ENCODE measurements around the gene STAG1.
A peak's percentile ranks its signal among the peaks of the same experiment; 100 is the strongest.
"Not testable (repeated sequence)": the region's sequence is repeated elsewhere in the genome, so short reads cannot be mapped to it uniquely, and the experiment has no call there.

STAG1 gene

GRCh38 chr3:136562026-136562425 lies 190.2 kb downstream of the STAG1 start:
- Histone ChIP-seq H3K4me2 (ENCODE audit: low read length) (no peak overlapping the region), H3K27ac (no peak overlapping the region), H3K79me2 (no peaks in the 10 kb centered on the region), H3K9me3 (ENCODE audit: control insufficient read depth, low read length) (no peaks in the 10 kb centered on the region), H2AFZ (no peak overlapping the region), H3K4me1 (peaks cover 6% of the 10 kb centered on the region), H3K27me3 (ENCODE audit: control insufficient read depth, insufficient read depth, low read length) (no peaks in the 10 kb centered on the region), H3K4me3 (ENCODE audit: low read depth, low read length) (no peak overlapping the region), H3K36me3 (ENCODE audit: control insufficient read depth, insufficient read depth, low read length) (no peaks in the 10 kb centered on the region), H3K9ac (no peak overlapping the region)
- no peak for TF ChIP-seq CTCF (IDR thresholded peaks at IDR 0.05)

DNA sequence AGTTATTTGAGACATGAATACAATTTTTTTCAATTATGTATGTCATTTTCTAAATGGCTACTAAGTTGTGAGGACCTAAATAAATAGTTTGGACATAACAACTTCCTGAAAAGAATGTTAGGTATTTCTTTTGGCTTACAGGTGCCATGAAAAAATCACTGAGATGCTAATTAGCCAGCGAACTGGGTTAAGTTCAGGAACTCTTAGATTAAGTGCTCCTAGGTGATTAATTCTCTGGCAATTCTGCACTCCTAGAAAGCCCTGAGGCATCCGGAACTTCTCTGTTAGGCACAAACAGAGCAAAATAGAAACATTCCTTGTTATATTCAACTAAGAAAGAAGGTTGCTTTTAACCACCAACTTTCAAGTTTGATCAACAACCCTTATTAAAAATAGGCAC lies 192.3 kb downstream of the STAG1 start:
- Histone ChIP-seq H3K27me3 (ENCODE audit: control insufficient read depth, insufficient read depth, low read length) (no peaks in the 10 kb centered on the region), H3K79me2 (no peaks in the 10 kb centered on the region), H3K9me3 (ENCODE audit: control insufficient read depth, low read length) (no peaks in the 10 kb centered on the region), H3K27ac (no peak overlapping the region), H3K9ac (no peak overlapping the region), H2AFZ (no peak overlapping the region), H3K4me1 (peaks cover 6% of the 10 kb centered on the region), H3K4me3 (ENCODE audit: low read depth, low read length) (no peak overlapping the region), H3K4me2 (ENCODE audit: low read length) (no peak overlapping the region), H3K36me3 (ENCODE audit: control insufficient read depth, insufficient read depth, low read length) (no peaks in the 10 kb centered on the region)
- no peak for TF ChIP-seq CTCF (IDR thresholded peaks at IDR 0.05)

- H3K9me3 ChIP-seq (ENCODE audit: control insufficient read depth, low read length); H2AFZ ChIP-seq; H3K4me2 ChIP-seq (ENCODE audit: low read length); H3K4me3 ChIP-seq (ENCODE audit: low read depth, low read length); H3K27me3 ChIP-seq (ENCODE audit: control insufficient read depth, insufficient read depth, low read length); H3K27ac ChIP-seq; H3K4me1 ChIP-seq; H3K79me2 ChIP-seq; H3K36me3 ChIP-seq (ENCODE audit: control insufficient read depth, insufficient read depth, low read length); H3K9ac ChIP-seq: not testable (repeated sequence)
These were observed 202.7 kb downstream of the STAG1 start for GRCh38 chr3:136549461-136549860.

GRCh38 chr3:136547293-136547692 lies 204.9 kb downstream of the STAG1 start:
- no peaks in the 10 kb centered on the region for H3K27me3 ChIP-seq (ENCODE audit: control insufficient read depth, insufficient read depth, low read length)
- H3K9me3 ChIP-seq (ENCODE audit: control insufficient read depth, low read length) = no peaks in the 10 kb centered on the region
- H3K4me1 ChIP-seq = peaks cover 3% of the 10 kb centered on the region
- no peak overlapping the region for H3K4me2 ChIP-seq (ENCODE audit: low read length)
- H3K4me3 ChIP-seq (ENCODE audit: low read depth, low read length) = no peak overlapping the region
- H3K79me2 ChIP-seq = no peaks in the 10 kb centered on the region
- no peak overlapping the region for H3K9ac ChIP-seq
- no peak for TF ChIP-seq CTCF (IDR thresholded peaks at IDR 0.05)
- H3K36me3 ChIP-seq (ENCODE audit: control insufficient read depth, insufficient read depth, low read length) = no peaks in the 10 kb centered on the region
- H3K27ac ChIP-seq = no peak overlapping the region
- no peak overlapping the region for H2AFZ ChIP-seq

GRCh38 chr3:136546720-136547119 lies 205.5 kb downstream of the STAG1 start:
- no peak overlapping the region for H3K4me2 ChIP-seq (ENCODE audit: low read length)
- TF ChIP-seq CTCF (IDR thresholded peaks at IDR 0.05) = peak; percentile 49
- H3K4me1 ChIP-seq = peaks cover 3% of the 10 kb centered on the region

More at GRCh38 chr3:136546720-136547119, 205.5 kb downstream of the STAG1 start:
- no peaks in the 10 kb centered on the region for H3K9me3 ChIP-seq (ENCODE audit: control insufficient read depth, low read length)
- no peak overlapping the region for H2AFZ ChIP-seq
- no peaks in the 10 kb centered on the region for H3K36me3 ChIP-seq (ENCODE audit: control insufficient read depth, insufficient read depth, low read length)
- no peak overlapping the region for H3K27ac ChIP-seq
- H3K9ac ChIP-seq = no peak overlapping the region
- H3K79me2 ChIP-seq = no peaks in the 10 kb centered on the region
- no peak overlapping the region for H3K4me3 ChIP-seq (ENCODE audit: low read depth, low read length)
- H3K27me3 ChIP-seq (ENCODE audit: control insufficient read depth, insufficient read depth, low read length) = no peaks in the 10 kb centered on the region
